Measurements from ENCODE around the gene FASN. TPM values are rescaled to one million over a fixed set of nuclear protein-coding genes. Genes with fewer than 3 reads are reported as not detected.
A peak's percentile ranks its signal among the peaks of the same experiment; 100 is the strongest.

FASN gene
- total and polyA plus RNA-seq, 2 of the 13 experiments (the other 11 are each of a cell fraction or from before 2014, with no cell fraction given), result 51.7 to 101 TPM

GRCh38 chr17:82103553-82104451, 5.8 kb upstream of the FASN start (continued):
- TF ChIP-seq ZNF326 (CRISPR knock-in tag; IDR thresholded peaks at IDR 0.05; ENCODE audit: borderline replicate concordance) (no peak; the same call in 1 of the 2 replicates), MBNL3 (CRISPR knock-in tag; conservative IDR thresholded peaks at IDR 0.05) (no peak), CEBPB (IDR thresholded peaks at IDR 0.05; ENCODE audit: borderline replicate concordance, low read depth, low read length) (no peak), HOXA9 (CRISPR knock-in tag; IDR thresholded peaks at IDR 0.05; ENCODE audit: borderline replicate concordance) (no peak), RFX3 (CRISPR knock-in tag; IDR thresholded peaks at IDR 0.05) (no peak), FOXK1 (CRISPR knock-in tag; IDR thresholded peaks at IDR 0.05; ENCODE audit: borderline replicate concordance, low read depth) (0 out of 2 replicates have a peak, but pooled peaks have one; percentile 66), PRPF4 (IDR thresholded peaks at IDR 0.05; ENCODE audit: low read depth, low read length, poor library complexity, severe bottlenecking) (no peak), ZNF589 (CRISPR knock-in tag; conservative IDR thresholded peaks at IDR 0.05) (no peak), ZNF816 (CRISPR knock-in tag; IDR thresholded peaks at IDR 0.05; ENCODE audit: borderline replicate concordance) (no peak; the same call in 1 of the 2 replicates), ZNF530 (CRISPR knock-in tag; IDR thresholded peaks at IDR 0.05; ENCODE audit: low read depth) (no peak), ZNF407 (CRISPR knock-in tag; IDR thresholded peaks at IDR 0.05; ENCODE audit: not compliant biosample characterization) (peak; percentile 71), MTA3 (CRISPR knock-in tag; IDR thresholded peaks at IDR 0.05) (no peak), U2AF2 (IDR thresholded peaks at IDR 0.05; ENCODE audit: low read depth, low read length) (no peak), MAFG (CRISPR knock-in tag; IDR thresholded peaks at IDR 0.05) (no peak), MED8 (CRISPR knock-in tag; IDR thresholded peaks at IDR 0.05; ENCODE audit: insufficient replicate concordance) (no peak), CBX1 (IDR thresholded peaks at IDR 0.05; ENCODE audit: low read depth) (no peak)
- TF ChIP-seq, protein P1, sequence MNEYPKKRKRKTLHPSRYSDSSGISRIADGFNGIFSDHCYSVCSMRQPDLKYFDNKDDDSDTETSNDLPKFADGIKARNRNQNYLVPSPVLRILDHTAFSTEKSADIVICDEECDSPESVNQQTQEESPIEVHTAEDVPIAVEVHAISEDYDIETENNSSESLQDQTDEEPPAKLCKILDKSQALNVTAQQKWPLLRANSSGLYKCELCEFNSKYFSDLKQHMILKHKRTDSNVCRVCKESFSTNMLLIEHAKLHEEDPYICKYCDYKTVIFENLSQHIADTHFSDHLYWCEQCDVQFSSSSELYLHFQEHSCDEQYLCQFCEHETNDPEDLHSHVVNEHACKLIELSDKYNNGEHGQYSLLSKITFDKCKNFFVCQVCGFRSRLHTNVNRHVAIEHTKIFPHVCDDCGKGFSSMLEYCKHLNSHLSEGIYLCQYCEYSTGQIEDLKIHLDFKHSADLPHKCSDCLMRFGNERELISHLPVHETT (CRISPR knock-in tag; conservative IDR thresholded peaks at IDR 0.05), result peak; percentile 71; the same call in 1 of the 2 replicates
- TF ChIP-seq, protein P2, sequence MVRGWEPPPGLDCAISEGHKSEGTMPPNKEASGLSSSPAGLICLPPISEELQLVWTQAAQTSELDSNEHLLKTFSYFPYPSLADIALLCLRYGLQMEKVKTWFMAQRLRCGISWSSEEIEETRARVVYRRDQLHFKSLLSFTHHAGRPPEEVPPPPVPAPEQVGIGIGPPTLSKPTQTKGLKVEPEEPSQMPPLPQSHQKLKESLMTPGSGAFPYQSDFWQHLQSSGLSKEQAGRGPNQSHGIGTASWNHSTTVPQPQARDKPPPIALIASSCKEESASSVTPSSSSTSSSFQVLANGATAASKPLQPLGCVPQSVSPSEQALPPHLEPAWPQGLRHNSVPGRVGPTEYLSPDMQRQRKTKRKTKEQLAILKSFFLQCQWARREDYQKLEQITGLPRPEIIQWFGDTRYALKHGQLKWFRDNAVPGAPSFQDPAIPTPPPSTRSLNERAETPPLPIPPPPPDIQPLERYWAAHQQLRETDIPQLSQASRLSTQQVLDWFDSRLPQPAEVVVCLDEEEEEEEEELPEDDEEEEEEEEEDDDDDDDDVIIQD (CRISPR knock-in tag; IDR thresholded peaks at IDR 0.05; ENCODE audit: low read depth), result peak; percentile 64; the same call in 1 of the 2 replicates

Measured in HepG2 (cell line).